Stimulated activated CD8-positive, alpha-beta memory T cell treated with anti-CD3 and anti-CD28 coated beads, Interleukin-15, amount 100 ng/mL, for 1 hour (primary cell): ENCODE measurements around the gene GPR89A.
"Not testable (repeated sequence)": the region's sequence is repeated elsewhere in the genome, so short reads cannot be mapped to it uniquely, and the experiment has no call there.

ENCODE experiments used
- DNase-seq: peaks from one replicate; pipeline ENCODE4 v3.0.0-alpha.2; 2020; ENCODE audit warnings: low read depth

GPR89A gene

DNA sequence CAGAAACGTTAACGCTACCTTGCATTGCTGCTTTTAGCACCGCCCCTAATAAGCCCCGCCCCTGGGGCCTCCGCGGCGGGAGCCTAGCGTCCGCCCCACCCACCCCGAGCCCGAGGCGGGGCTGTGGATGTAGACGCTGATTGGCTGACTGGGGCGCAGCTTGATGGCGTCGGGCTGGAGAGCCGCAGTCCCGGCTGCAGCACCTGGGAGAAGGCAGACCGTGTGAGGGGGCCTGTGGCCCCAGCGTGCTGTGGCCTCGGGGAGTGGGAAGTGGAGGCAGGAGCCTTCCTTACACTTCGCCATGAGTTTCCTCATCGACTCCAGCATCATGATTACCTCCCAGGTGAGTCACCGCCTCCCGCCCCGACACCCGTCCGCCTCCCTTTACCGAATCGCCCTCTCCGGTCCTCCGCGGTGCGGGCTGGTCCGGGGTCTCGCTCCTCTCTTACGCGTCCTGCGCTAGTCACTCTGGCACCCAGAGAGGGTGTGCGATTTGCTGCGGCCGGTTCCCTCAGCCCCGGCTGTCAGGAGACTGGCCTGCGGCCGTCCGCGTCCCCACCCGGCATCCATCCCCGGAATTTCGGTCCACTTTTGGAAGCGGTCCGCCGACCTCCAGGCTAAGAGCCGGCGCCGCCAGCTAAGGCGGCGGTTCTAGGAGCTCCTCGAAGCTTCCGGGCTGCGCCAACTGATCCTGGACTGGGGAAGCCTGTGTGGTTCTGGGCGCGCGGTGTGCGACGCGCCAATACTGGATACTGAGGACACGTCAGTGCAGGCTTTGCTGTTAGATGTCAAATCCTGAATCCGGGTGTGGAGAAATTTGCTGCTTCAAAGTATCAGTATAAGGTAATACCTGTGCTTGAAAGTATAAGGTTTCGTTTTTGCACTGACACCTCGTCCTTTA is at the start of gene GPR89A:
GPR89A (plus strand) TSS at position 156 of the 901 bp plus-strand sequence; CDS start at position 302, 146 bp downstream.
- peak; percentile 91 for DNase-seq

DNA sequence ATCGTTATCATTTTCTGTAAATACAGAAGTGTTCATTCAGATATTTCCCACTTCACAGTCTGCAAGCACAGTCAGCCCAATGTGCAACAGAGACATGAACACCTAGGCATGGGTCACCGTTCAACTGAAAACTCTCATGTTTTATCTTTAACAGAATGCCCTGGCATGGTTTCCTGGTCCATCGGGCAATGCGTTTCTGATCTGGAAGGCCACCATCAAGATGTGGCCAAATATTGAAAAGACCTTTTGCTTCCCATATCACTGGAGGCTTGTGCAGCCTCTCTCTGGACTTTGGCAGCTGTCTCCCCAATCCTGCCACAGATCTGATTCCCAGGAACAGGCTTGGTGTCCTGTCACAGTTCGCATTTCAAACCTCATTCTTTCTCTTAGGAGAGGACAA is 21.0 kb upstream of the GPR89A start:
- DNase-seq, result not testable (repeated sequence)

GRCh38 chr1:145590806-145591205 is 17.0 kb upstream of the GPR89A start:
- DNase-seq, result peak; percentile 8

GRCh38 chr1:145592347-145592746 is 15.4 kb upstream of the GPR89A start:
- DNase-seq, result not testable (repeated sequence)

GRCh38 chr1:145595421-145595820 is 12.4 kb upstream of the GPR89A start:
- not testable (repeated sequence) for DNase-seq

DNA sequence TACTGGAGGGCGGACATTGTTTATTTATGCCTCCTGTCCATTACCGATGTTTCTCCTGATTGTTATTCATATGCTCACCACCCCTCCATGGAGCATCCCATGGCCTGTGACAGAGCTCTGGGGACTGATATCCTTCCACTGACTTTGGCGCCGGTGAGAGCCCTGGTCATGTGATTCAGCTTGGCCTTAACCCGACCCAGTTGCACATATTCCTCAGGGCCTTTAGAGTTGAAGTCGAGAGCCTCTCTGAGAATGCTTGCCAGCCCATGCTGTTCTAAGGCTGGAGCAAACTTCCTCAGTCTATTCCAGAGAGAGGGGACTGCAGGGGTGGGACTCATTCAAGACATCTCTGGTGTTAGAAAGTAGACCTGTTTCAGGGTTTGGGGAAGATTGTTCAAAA is 11.6 kb upstream of the GPR89A start:
- not testable (repeated sequence) for DNase-seq

DNA sequence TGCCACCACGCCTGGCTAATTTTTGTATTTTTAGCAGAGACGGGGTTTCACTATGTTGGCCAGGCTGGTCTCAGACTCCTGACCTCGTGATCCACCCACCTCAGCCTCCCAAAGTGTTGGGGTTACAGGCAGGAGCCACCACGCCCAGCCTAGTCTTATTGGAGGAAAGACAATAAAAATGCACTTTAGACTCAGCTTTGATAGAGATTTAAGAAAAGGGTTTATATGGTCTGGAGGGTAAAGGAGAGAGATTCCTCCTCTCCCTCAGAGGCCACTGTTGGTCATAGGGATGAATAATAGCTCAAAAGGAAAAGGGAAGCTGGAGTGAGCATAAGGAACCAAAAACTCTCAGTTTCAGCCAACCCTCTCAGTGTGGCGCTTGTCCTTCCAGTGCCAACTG is 8.4 kb upstream of the GPR89A start:
- DNase-seq, result not testable (repeated sequence)

DNA sequence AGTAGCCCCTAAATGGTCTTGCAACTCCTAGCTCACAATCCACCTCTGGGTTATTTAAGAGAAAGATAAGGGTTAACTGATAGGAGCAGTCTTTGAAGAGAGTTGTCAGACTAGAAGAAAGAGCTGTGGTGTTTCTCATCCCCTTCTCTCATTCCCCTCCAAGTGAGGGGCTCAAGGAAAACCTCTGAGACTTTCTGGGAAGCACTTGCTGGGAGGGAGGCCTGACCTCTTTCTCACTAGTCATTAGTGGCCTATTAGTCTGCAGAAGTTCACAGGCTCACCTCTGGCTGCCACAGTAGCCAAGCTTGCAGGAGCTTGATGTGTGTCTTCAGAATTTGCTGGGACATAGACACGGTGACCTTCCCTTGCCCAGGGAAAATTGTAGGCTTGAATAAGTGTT is 6.2 kb upstream of the GPR89A start:
- no peak for DNase-seq

DNA sequence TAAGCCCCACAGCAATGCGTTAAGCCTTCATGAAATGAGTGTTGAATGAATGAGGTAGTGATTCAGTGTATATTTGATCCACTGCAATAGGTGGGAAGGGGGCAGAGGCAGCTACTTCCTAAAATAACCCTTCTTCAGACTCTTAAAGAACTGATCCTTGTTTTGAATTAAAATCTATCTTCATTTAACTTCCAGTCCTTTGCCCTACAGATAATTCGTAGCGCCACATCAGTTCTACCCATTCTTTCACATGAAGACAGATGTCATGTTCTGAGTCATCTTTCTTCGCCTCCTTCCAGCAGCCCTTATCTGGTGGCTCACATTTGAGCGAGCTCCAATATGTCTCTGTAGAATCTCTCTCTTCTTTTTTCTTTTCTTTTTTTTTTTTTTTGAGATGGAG is 948 bp upstream of the GPR89A start:
- not testable (repeated sequence) for DNase-seq

DNA sequence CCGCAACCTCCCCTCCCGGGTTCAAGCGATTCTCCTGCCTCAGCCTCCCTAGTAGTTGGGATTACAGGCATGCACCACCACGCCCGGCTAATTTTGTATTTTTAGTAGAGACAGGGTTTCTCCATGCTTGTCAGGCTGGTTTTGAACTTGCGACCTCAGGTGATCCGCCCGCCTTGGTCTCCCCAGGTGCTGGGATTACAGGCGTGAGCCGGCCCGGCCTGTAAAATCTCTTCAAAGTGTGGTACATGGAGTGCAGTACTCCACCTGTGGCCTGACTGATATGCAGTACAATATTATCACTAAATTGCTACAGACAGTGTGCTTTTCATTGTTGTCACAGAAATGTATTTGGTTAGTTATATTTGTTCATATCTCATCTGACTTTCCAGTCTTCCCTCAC is 499 bp upstream of the GPR89A start:
- DNase-seq, result not testable (repeated sequence)

DNA sequence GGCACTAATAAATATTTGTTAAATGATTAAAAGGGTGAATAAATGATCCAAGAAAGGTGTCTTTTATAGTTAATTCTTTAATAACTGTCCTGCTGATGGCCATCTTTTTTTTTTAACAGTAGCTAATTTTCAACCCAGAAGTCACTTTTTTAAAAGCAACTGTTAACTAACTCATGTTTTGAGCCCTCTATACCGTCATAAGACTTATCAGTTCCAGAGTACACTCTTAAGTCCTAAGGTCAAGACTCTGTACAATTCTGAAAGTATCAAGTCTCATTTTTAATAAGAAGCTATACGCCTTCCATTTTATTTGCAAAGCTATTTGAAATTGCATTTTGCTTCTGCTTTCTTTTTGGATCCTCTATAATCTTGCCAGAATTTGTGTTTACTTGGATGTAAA is 3.0 kb downstream of the GPR89A start:
- not testable (repeated sequence) for DNase-seq

DNA sequence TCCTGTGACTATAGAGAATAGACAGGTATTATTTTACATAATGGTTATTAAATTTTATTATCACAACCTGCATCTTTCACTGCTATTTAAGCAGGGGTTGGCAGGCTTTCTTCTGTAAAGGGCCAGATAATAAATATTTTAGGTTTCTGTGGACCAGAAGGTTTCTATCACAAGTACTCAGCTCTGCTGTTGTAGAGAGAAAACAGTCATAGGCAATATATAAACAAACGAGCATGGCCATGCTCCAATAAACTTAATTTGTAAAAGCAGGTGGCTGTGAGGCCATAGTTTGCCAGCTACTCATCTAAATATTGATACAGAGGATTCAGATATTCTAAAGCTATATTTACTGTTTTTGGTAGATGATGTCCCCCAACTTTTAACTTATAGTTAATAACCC is 12.3 kb downstream of the GPR89A start:
- not testable (repeated sequence) for DNase-seq

- not testable (repeated sequence) for DNase-seq
These were observed 14.4 kb downstream of the GPR89A start for GRCh38 chr1:145622177-145622576.

GRCh38 chr1:145636237-145636636 is 28.4 kb downstream of the GPR89A start:
- not testable (repeated sequence) for DNase-seq

DNA sequence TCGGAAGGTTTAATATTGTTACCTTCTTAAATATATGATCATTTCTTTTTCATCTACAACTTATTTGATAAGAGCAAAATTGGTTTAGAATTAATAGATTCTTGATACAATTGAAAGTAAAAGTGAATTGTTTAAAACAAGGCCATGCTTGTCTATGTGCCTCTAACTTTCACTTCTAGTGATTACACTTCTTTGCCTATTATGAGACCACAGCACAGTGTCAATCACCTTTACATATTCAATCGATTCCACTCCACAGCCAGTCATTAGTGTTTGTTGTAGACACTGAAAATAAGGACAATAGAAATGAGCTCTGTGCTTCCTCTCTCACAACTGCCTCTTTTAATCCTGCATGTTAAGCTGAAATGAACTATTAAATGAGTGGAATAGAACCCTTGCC is 34.1 kb downstream of the GPR89A start:
- not testable (repeated sequence) for DNase-seq

DNA sequence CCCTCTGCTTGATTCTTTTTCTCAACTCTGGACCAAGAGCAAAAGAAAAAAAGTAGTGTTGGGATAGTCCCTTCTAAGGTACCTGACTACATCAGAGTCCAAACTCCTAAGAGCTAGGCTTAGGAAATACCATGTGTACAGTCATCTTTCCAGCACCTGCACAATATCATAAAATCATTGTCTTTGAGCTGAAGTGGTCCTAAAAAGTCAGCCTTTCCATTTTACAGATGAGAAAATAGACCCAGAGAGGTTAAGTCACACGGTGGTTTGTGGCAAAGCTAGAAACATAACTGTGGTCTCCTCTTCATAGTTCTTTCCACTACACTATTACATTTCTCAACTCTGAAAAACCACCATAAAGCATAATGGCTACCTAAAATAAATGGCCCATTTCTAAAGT is 36.2 kb downstream of the GPR89A start:
- not testable (repeated sequence) for DNase-seq

DNA sequence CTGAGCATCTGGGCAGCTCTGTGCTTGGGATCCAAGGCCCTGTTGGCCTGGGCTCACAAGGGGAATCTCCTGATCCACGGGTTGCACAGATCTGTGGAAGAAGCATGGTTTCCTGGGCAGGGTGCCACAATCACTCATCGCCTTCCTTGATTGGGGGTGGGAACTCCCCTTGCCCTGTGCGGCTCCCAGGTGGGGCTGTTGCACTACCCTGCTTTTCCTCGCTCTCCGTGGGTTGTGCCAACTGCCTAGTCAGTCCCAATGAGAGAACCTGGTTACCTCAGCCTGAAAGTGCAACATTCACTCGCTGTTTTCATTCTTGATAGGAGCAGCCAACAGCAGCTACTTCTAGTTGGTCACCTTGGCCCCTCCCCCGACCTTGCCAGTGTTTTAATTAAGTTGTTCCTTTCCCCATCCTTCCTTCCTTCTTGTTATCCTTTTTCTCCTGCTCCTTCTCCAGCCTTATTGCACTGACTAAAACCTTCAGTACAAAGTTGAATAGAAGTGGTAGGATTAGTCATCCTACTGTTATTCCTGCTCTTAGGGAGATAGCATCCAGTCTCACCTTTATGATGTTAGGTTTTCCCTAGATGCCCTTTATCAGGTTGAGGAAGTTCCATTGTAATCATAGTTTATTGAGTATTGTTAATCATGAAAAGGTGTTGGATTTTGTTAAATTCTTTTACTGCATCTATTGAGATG is 48.6 kb downstream of the GPR89A start:
- DNase-seq, result not testable (repeated sequence)

DNA sequence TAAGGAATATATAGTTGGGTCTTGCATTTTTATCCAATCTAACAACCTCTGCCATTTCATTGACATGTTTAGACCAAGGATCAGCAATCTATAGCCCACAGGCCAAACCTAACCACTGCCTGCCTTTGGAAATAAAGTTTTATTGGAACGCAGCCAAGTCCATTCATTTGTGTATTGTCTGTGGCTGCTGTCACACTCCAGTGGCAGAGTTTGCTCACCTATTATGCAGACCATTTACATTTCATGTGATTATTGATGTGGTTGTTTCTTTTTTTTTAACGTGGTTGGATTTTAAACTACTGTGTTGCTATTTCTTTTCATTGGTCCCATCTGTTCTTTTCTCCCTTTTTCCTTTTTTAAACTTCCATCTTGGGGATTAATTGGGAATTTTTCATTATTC is 54.7 kb downstream of the GPR89A start:
- DNase-seq, result not testable (repeated sequence)

DNA sequence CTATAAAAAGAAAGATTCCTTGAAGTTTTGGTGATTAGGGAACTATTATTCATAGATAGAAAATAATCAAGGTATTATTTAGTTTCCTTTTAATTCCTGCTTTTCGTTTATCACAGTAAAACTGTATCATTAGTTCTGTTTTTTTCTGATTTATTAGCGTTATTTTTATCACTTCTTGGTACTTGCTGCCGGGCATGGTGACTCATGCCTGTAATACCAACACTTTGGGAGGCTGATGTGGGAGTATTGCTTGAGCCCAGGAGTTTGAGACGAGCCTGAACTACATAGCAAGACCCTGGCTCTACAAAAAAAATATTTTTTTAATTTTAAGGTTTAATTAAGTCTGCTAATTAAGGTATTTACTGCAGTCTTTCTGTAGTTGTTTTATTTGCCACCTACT is 57.2 kb downstream of the GPR89A start:
- not testable (repeated sequence) for DNase-seq

- not testable (repeated sequence) for DNase-seq
These were observed 63.4 kb downstream of the GPR89A start for GRCh38 chr1:145670995-145671745.

- DNase-seq, result not testable (repeated sequence)
These were observed 65.4 kb downstream of the GPR89A start for GRCh38 chr1:145673217-145673616.

GRCh38 chr1:145684858-145685257 is 77.1 kb downstream of the GPR89A start:
- not testable (repeated sequence) for DNase-seq
